HepG2 (cell line): ENCODE measurements around the gene YPEL4. TPM values are rescaled to one million over a fixed set of nuclear protein-coding genes. Genes with fewer than 3 reads are reported as not detected.
"Not testable (repeated sequence)": the region's sequence is repeated elsewhere in the genome, so short reads cannot be mapped to it uniquely, and the experiment has no call there.

Experiments used
- ATAC-seq: fragments of 200-7000 bp; cut with Tn5 transposase; 3 replicates; pipeline ENCODE4 v1.9.1; 2020; ENCODE audit warnings: mild to moderate bottlenecking, moderate library complexity
- BruUV-seq: library from RNA; stranded (reverse); fragments of 400-500 nt; replicated peaks from 2 replicates; lab custom pipeline; 2021; lab: Mats Ljungman, UMichigan
- CTCF ChIA-PET: fragments of 300-600 bp; formaldehyde crosslinking; extraction: SDS; loops from one replicate; lab custom pipeline; 2021; ENCODE audit warnings: low total read pairs, inconsistent platforms, low intra/inter-chr PET ratio; lab: Yijun Ruan, JAX
- POLR2A ChIA-PET: fragments of 350-600 bp; sonication (Branson Sonifier 250); formaldehyde crosslinking; loops from one replicate; lab custom pipeline; 2020; ENCODE audit warnings: antibody characterized with exemption, inconsistent platforms; lab: Yijun Ruan, JAX
- DNase-seq: peaks from one replicate; pipeline ENCODE4 v3.0.0-alpha.2; 2015; ENCODE audit warnings: low spot score
- FAIRE-seq: peaks from 3 replicates; lab custom pipeline; 2011; peaks lifted over from hg19 to GRCh38; lab: Jason Lieb, UNC
- H2AFZ ChIP-seq: one replicate; pipeline ENCODE4 v1.6.1; 2011; ENCODE audit warnings: low read length, inconsistent platforms
- H3K27ac ChIP-seq: fragments of 300-600 bp; 3 replicates; pipeline ENCODE4 v1.8.0; 2011; ENCODE audit warnings: mixed run types, mild to moderate bottlenecking, mixed read lengths, low read length, inconsistent platforms; ENCODE audit not compliant: insufficient read depth; ENCODE audit errors: extremely low read length
- H3K27me3 ChIP-seq, 2 experiments: fragments of 200-600 bp in 1 of 2; 2 replicates in 1 of 2; 3 replicates in 1 of 2; pipeline versions ENCODE4 v1.6.0 to v1.8.0; 2011; ENCODE audit warnings: low read length in 2 of 2, mild to moderate bottlenecking in 2 of 2, moderate library complexity in 2 of 2, inconsistent platforms in 1 of 2; ENCODE audit not compliant: insufficient read depth in 2 of 2, control insufficient read depth in 1 of 2
- H3K36me3 ChIP-seq, 2 experiments: fragments of 200-600 bp in 1 of 2; replicated peaks in 1 of 2; 2 replicates in 1 of 2; 3 replicates in 1 of 2; pipeline versions ENCODE4 v1.5.1 to v1.8.0; 2011; ENCODE audit warnings: low read length in 2 of 2, inconsistent platforms in 1 of 2; ENCODE audit not compliant: insufficient read depth in 2 of 2, control insufficient read depth in 1 of 2
- H3K4me1 ChIP-seq: 2 replicates; pipeline ENCODE4 v1.5.1; 2012; ENCODE audit warnings: low read length, inconsistent platforms; ENCODE audit not compliant: insufficient read depth
- H3K4me2 ChIP-seq: 2 replicates; pipeline ENCODE4 v1.6.0; 2011; ENCODE audit warnings: low read depth, low read length, inconsistent platforms
- H3K4me3 ChIP-seq, 3 experiments: fragments of 200-600 bp in 1 of 3; sonication (generic), shearing (Covaris generic) in 1 of 3; replicated peaks in 1 of 3; 2 replicates each; pipeline ENCODE4 v1.5.1; 2011 to 2016; ENCODE audit warnings: low read length in 3 of 3, inconsistent platforms in 2 of 3, low read depth in 2 of 3, mild to moderate bottlenecking in 2 of 3, control low read depth in 1 of 3, mixed read lengths in 1 of 3; ENCODE audit not compliant: insufficient read depth in 1 of 3
- H3K79me2 ChIP-seq: one replicate; pipeline ENCODE4 v1.6.1; 2011; ENCODE audit warnings: low read length, inconsistent platforms; ENCODE audit not compliant: insufficient read depth
- H3K9ac ChIP-seq: 2 replicates; pipeline ENCODE4 v1.6.0; 2011; ENCODE audit warnings: mild to moderate bottlenecking, low read depth, low read length, inconsistent platforms; ENCODE audit not compliant: insufficient read depth
- H3K9me3 ChIP-seq: 2 replicates; pipeline ENCODE4 v1.5.1; 2012; ENCODE audit warnings: mild to moderate bottlenecking, low read length
- H4K20me1 ChIP-seq: 2 replicates; pipeline ENCODE4 v1.6.0; 2011; ENCODE audit warnings: inconsistent platforms, mild to moderate bottlenecking, low read length, moderate library complexity; ENCODE audit not compliant: insufficient read depth
- BHLHE40 ChIP-seq: IDR thresholded peaks from 2 replicates; pipeline ENCODE4 v1.6.1; 2011; ENCODE audit warnings: low read length, improper control_type of control experiment
- ZNF652 ChIP-seq: IDR thresholded peaks from 2 replicates; pipeline ENCODE4 v1.6.1; 2016; ENCODE audit warnings: low read depth, borderline replicate concordance
- ZNF747 ChIP-seq: sonication (generic); formaldehyde crosslinking; IDR thresholded peaks from 2 replicates; pipeline ENCODE4 v1.8.1; 2023; ENCODE audit warnings: missing genetic modification reagents, mild to moderate bottlenecking, borderline replicate concordance
- WGBS: methylation state at CpG from one replicate; pipeline ENCODE4 v1.1.6; 2017; ENCODE audit warnings: low lambda C conversion rate; 5-methylcytosine and 5-hydroxymethylcytosine counted together
- in situ Hi-C: cut with HindIII; loops from 2 replicates; pipeline ENCODE4 v1.10.0; 2017; ENCODE audit warnings: low pct_unique_long_range_greater_than_20kb; ENCODE audit not compliant: extremely low pct_ligation_motif_present
- intact Hi-C: fragments of 100-400 bp; cut with micrococcal nuclease; formaldehyde crosslinking; loops from one replicate; pipeline ENCODE4 v1.10.0; 2022; ENCODE audit not compliant: unreplicated experiment
- polyA plus RNA-seq, 8 experiments: library from polyadenylated mRNA; depleted of rRNA in 3 of 8; stranded (reverse) in 7 of 8; unstranded in 1 of 8; fragments of >200 nt; fragmentation: Illumina TruSeq in 4 of 8; extraction: Trizol in 4 of 8; gene quantifications; 2 replicates each; pipeline versions ENCODE4 v1.2.1 to v1.2.3, GENCODE V29; 2011 to 2016; ENCODE audit warnings: low read depth in 4 of 8, missing spikeins in 1 of 8, mixed read lengths in 1 of 8; ENCODE audit not compliant: insufficient read depth in 1 of 8
- total RNA-seq, 5 experiments: library from RNA; depleted of rRNA; stranded (reverse); fragments of >200 nt; fragmentation: Illumina TruSeq; extraction: Trizol; gene quantifications; 2 replicates each; pipeline ENCODE4 v1.2.3, GENCODE V29; 2016; ENCODE audit warnings: low read depth in 1 of 5
- TF ChIP-seq, protein P1 (sequence below): sonication (generic); formaldehyde crosslinking; IDR thresholded peaks from 2 replicates; pipeline ENCODE4 v1.4.0; 2020; ENCODE audit warnings: missing genetic modification reagents

Gene YPEL4
- total and polyA plus RNA-seq, 2 of the 13 experiments (the other 11 are each of a cell fraction or from before 2014, with no cell fraction given) = 0.04 TPM; not detected in 1

DNA sequence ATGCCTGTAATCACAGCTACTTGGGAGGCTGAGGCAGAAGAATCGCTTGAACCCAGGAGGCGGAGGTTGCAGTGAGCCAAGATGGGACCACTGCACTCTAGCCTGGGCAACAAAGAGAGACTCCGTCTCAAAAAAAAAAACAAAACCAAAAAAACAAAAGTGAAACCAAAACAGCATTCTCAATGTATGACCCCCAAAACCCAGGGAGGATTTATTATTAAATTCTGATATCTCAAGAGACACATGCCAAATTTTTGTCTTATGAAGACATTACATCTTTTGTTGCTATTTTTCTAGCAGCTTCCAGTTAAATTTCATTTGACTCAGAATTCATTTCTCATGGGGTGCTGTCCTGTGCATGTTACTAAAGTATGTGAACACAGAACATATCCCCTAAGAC lies 3.0 kb upstream of the YPEL4 start (continued):
- no peak for TF ChIP-seq ZNF747 (CRISPR knock-in tag)
- TF ChIP-seq ZNF652 (CRISPR knock-in tag) = no peak

DNA sequence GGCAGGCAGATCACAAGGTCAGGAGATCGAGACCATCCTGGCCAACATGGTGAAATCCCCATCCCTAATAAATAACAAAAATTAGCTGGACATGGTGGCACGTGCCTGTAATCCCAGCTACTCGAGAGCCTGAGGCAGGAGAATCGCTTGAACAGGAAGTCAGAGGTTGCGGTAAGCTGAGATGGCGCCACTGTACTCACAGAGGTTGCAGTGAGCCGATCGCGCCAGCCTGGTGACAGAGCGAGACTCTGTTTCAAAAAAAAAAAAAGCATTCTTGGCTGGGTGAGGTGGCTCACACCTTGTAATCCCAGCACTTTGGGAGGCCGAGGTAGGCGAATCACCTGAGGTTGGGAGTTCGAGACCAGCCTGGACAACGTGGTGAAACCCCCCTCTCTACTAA lies 2.5 kb upstream of the YPEL4 start:
- Histone ChIP-seq H3K4me1 (peaks cover 15% of the 10 kb centered on the region), H3K27me3 (peaks cover 4 to 28% of the 10 kb centered on the region in 2 experiments)
- ATAC-seq, H2AFZ ChIP-seq, H3K79me2 ChIP-seq, H3K36me3 ChIP-seq, FAIRE-seq, H3K4me3 ChIP-seq, CTCF ChIA-PET, BruUV-seq, H4K20me1 ChIP-seq, H3K9ac ChIP-seq, intact Hi-C loops, H3K4me2 ChIP-seq, DNase-seq, H3K27ac ChIP-seq, H3K9me3 ChIP-seq: not testable (repeated sequence)
- TF ChIP-seq, protein P1, sequence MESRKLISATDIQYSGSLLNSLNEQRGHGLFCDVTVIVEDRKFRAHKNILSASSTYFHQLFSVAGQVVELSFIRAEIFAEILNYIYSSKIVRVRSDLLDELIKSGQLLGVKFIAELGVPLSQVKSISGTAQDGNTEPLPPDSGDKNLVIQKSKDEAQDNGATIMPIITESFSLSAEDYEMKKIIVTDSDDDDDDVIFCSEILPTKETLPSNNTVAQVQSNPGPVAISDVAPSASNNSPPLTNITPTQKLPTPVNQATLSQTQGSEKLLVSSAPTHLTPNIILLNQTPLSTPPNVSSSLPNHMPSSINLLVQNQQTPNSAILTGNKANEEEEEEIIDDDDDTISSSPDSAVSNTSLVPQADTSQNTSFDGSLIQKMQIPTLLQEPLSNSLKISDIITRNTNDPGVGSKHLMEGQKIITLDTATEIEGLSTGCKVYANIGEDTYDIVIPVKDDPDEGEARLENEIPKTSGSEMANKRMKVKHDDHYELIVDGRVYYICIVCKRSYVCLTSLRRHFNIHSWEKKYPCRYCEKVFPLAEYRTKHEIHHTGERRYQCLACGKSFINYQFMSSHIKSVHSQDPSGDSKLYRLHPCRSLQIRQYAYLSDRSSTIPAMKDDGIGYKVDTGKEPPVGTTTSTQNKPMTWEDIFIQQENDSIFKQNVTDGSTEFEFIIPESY (CRISPR knock-in tag) = peak; percentile 88
- TF ChIP-seq BHLHE40 = 0 out of 2 replicates have a peak, but pooled peaks have one; percentile 12
- in situ Hi-C loops = loop anchor here (25.0 kb wide), 2 partner anchors 635 to 860 kb away; partner anchors contain the start of gene OR5B21
- POLR2A ChIA-PET = interaction anchor here (1.6 kb wide), 1 partner anchor 11 kb away, joined by 3 read pairs; no protein-coding TSS in a partner anchor
- WGBS = 66% methylated on average over 13 of the region's 14 CpGs
